ENCODE measurements around the gene CCNJL. TPM values are rescaled to one million over a fixed set of nuclear protein-coding genes. Genes with fewer than 3 reads are reported as not detected.

The CCNJL gene
- total and polyA plus RNA-seq, 4 donors = 0.07 to 0.84 (median 0.63) TPM

GRCh38 chr5:160312960-160313727 is 780 bp upstream of the CCNJL start:
- no peak for DNase-seq (ENCODE audit: low spot score)
- Histone ChIP-seq H3K36me3 (ENCODE audit: control insufficient read depth in 4 of 4, insufficient read depth in 3 of 4, low read depth in 1 of 4, low read length in 3 of 4) (no peaks in the 10 kb centered on the region), H3K4me3 (ENCODE audit: low read depth in 1 of 3, low read length in 3 of 3) (peak overlapping the region in 1 of 3 donors; percentile 48), H3K9ac (ENCODE audit: low read depth in 1 of 2, low read length in 2 of 2) (no peak overlapping the region), H3K27me3 (ENCODE audit: control insufficient read depth in 4 of 4, insufficient read depth in 4 of 4, low read length in 3 of 4) (peaks cover 0 to 9% (median 2%) of the 10 kb centered on the region in 4 donors), H3K4me1 (ENCODE audit: control insufficient read depth in 4 of 4, insufficient read depth in 4 of 4, low read length in 3 of 4) (peaks cover 0 to 11% (median 2%) of the 10 kb centered on the region in 4 donors), H3K27ac (ENCODE audit: low read depth in 1 of 2, low read length in 2 of 2) (no peak overlapping the region), H3K9me3 (ENCODE audit: control insufficient read depth in 4 of 4, low read length in 3 of 4) (no peaks in the 10 kb centered on the region)
- no peak for TF ChIP-seq MAX (IDR thresholded peaks at IDR 0.05)
- no peak for TF ChIP-seq RXRA (IDR thresholded peaks at IDR 0.05)
- no peak for TF ChIP-seq FOXA2 (IDR thresholded peaks at IDR 0.05)
- TF ChIP-seq FOXA1 (IDR thresholded peaks at IDR 0.05) = no peak
- no peak for TF ChIP-seq JUND (IDR thresholded peaks at IDR 0.05)
- no peak for TF ChIP-seq EGR1 (IDR thresholded peaks at IDR 0.05; ENCODE audit: low read depth in 2 of 2)
- WGBS = 23% methylated on average over 8 of the region's 8 CpGs

GRCh38 chr5:160311491-160312133 is 752 bp downstream of the CCNJL start:
- H3K4me3 ChIP-seq (ENCODE audit: low read depth in 1 of 3, low read length in 3 of 3) = peak overlapping the region; percentile 23 to 48 (median 30)
- no peak for TF ChIP-seq MAX (IDR thresholded peaks at IDR 0.05)
- TF ChIP-seq HNF4G (IDR thresholded peaks at IDR 0.05) = no peak
- TF ChIP-seq JUND (IDR thresholded peaks at IDR 0.05) = no peak
- no peak for TF ChIP-seq TAF1 (conservative IDR thresholded peaks at IDR 0.05)
- no peak for TF ChIP-seq CTCF (IDR thresholded peaks at IDR 0.05; ENCODE audit: low read depth, low read length, missing input control)
- TF ChIP-seq FOXA1 (IDR thresholded peaks at IDR 0.05) = no peak
- no peak for TF ChIP-seq YY1 (IDR thresholded peaks at IDR 0.05)
- no peak for TF ChIP-seq REST (IDR thresholded peaks at IDR 0.05)
- no peak for TF ChIP-seq NR2F2 (IDR thresholded peaks at IDR 0.05)
- no peak for TF ChIP-seq ATF3 (IDR thresholded peaks at IDR 0.05)
- no peak for TF ChIP-seq FOXA2 (IDR thresholded peaks at IDR 0.05)
- TF ChIP-seq RXRA (IDR thresholded peaks at IDR 0.05) = no peak
- TF ChIP-seq SP1 (IDR thresholded peaks at IDR 0.05) = no peak
- H3K9me3 ChIP-seq (ENCODE audit: control insufficient read depth in 4 of 4, low read length in 3 of 4) = no peaks in the 10 kb centered on the region
- no peak for DNase-seq (ENCODE audit: low spot score)
- 5% methylated on average over 45 of the region's 45 CpGs for WGBS
- H3K36me3 ChIP-seq (ENCODE audit: control insufficient read depth in 4 of 4, insufficient read depth in 3 of 4, low read depth in 1 of 4, low read length in 3 of 4) = no peaks in the 10 kb centered on the region
- H3K9ac ChIP-seq (ENCODE audit: low read depth in 1 of 2, low read length in 2 of 2) = no peak overlapping the region
- H3K27ac ChIP-seq (ENCODE audit: low read depth in 1 of 2, low read length in 2 of 2) = peak overlapping the region in 1 of 2 donors; percentile 63
- H3K4me1 ChIP-seq (ENCODE audit: control insufficient read depth in 4 of 4, insufficient read depth in 4 of 4, low read length in 3 of 4) = peaks cover 0 to 11% (median 2%) of the 10 kb centered on the region in 4 donors
- peaks cover 0 to 9% (median 2%) of the 10 kb centered on the region in 4 donors for H3K27me3 ChIP-seq (ENCODE audit: control insufficient read depth in 4 of 4, insufficient read depth in 4 of 4, low read length in 3 of 4)

All from liver (tissue), 9 donors.